CD4-positive, alpha-beta T cell treated with Interleukin-17A for 4 hours (primary cell): Measurements from ENCODE around the gene DUSP1.

ENCODE experiments used
- DNase-seq: peaks from one replicate; pipeline ENCODE4 v3.0.0-alpha.2; 2020; ENCODE audit warnings: mixed read lengths

The DUSP1 gene

DNA sequence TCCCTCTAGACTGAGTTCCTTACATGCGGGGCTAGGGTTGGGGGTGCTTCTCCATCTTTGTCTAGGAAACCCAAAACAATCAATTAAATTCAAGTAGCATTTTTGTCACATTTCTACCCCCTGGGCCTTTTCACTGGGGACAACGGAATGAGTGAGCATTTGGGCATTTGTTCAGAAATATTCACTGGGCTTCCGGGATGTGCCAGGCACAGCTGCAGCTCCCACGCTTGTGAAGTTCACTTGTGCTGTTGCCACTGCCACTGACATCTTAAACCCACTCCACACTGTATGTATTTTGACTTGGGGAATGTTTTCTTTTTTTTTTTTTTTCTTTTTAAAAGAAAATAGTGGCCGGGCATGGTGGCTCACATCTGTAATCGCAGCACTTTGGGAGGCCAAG, 31.6 kb downstream of the DUSP1 start:
- DNase-seq: no peak

- DNase-seq: no peak
Measured at GRCh38 chr5:172736508-172737135, 34.4 kb downstream of the DUSP1 start.

GRCh38 chr5:172735141-172735831, 35.7 kb downstream of the DUSP1 start:
- DNase-seq: no peak

GRCh38 chr5:172733974-172734346, 37.0 kb downstream of the DUSP1 start:
- no peak for DNase-seq

DNA sequence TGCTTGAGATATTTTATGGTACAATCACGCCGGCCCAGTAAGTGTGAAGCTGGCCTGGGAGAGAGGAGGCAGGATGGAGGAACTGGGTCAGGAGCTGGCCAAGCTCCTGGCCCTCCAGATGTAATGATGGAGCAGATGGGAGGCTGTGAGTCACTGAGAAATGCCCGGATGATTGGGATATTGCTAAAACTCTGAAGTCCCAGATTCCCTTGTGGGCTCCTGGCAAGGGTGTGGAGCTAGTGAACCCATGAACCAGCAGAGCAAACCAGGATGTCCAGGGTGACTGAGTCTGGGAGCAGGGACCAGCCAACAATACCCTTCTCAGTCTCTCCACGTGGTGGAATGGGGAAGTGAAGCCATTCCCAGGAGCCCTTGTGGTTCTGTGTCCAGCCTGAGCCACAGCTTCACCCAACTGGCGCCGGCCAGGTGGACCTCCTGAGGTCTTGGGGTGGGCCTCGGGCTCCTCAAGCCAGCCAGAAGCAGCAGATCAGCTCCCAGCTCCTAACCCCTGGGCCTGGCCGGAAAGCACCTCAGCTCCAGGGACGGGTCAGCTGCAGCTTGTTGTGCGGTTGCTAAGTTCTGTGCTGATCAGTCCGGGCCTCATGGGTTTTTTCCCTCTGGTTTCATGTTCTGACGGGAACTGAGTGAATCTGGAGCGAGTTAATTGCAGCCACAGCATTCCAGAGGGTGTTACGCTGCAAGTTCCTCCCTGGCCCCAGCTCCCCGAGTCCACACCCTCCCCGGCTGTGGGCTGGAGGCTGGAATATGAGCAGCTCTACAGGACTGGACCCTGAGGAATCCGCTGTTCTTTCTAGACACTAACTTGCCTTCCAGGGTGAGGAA, 37.6 kb downstream of the DUSP1 start:
- no peak for DNase-seq

GRCh38 chr5:172732201-172732865, 38.7 kb downstream of the DUSP1 start:
- no peak for DNase-seq

DNA sequence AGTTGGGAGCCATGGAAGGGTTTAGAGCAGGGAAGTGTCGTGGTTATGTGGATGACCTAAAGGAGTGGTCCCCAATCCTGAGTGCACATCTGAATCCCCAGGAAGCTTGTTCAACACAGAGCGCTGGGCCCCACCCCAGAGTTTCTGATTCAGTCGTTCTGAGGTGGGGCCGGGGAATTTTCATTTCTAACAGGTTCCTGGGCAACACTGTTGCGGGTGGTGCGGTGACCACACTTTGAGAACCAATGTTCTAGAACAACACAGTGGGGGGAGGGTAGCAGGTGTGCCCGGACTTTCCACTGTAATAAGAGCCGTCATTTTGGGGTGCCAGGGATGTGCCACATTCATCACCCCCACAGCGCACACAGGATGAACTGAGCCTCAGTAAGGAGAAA, 39.3 kb downstream of the DUSP1 start:
- DNase-seq: no peak

- no peak for DNase-seq
Measured at GRCh38 chr5:172730981-172731679, 39.9 kb downstream of the DUSP1 start.

DNA sequence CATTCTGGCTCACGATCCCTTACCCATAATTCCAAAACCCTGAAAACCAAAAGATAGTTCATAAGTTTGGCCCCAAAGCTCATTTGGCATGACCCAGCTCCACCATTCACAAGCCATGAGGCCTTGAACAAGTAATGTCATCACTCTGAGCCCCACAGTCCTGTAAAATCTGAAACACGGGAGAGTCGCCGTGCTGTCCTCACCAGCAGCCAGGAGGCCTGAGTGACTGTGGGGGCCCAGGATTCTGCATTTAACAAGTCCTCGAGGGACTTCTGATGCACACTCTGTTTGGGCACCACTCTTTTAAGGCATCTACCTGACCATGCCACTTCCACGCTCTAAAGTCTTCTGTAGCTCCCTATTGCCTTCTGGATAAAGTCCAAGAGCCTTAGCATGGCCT, 40.8 kb downstream of the DUSP1 start:
- no peak for DNase-seq

GRCh38 chr5:172729588-172729987, 41.4 kb downstream of the DUSP1 start:
- DNase-seq: no peak

DNA sequence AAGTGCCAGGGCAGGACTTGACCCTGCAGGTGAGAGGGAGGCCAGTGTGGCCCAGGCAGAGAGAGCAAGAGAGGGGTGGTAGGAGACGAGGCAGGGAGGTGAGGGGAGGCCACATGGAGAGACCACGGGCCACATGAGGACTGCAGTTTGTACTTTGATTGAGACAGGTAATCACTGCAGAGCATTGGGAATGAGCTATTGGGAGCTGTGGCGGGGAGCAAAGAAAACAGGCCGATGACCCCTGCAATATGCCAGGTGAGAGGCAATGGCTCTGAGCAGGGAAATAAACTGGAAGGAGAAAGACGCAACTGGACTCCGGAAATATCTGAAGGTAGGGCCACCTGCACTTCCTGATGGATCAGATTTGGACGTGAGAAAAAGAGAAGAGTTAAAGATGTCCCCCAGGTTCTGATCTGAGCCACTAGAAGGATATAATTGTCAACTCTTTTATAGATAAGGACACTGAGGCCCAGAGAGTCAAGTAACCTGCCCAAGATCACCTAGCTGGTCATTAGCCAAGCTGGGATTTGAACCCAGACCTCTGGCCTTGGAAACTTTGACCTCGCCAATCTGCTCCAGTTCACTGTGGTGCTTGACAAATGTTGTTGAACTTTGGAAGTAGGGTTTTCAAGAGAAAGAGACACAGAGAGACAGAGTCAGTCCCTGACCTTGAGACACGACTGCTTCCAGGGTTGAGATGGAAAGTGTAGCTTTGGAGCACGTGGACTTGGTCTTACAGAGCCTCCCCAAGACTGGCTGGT, 42.3 kb downstream of the DUSP1 start:
- no peak for DNase-seq

DNA sequence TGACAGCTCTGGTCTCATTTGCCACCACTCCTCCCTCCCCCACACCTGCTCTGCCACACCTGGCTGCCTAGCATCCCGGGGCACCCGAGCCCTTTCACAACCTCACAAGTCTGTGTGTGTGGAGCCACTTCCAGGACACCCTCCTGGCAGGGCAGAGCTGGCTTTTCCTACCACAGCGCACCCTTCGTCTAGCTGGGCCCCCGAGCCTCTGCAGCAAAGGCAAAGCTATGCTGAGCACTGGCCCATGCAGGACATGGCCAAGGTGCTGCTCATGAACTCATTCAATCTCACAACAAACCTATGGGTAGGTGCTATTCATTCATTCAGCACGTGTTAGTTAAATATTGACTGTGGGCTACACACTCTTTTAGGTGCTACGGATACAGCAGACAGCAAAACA, 43.4 kb downstream of the DUSP1 start:
- DNase-seq: no peak

GRCh38 chr5:172726966-172727365, 44.0 kb downstream of the DUSP1 start:
- no peak for DNase-seq

GRCh38 chr5:172725785-172726184, 45.2 kb downstream of the DUSP1 start:
- DNase-seq: no peak

DNA sequence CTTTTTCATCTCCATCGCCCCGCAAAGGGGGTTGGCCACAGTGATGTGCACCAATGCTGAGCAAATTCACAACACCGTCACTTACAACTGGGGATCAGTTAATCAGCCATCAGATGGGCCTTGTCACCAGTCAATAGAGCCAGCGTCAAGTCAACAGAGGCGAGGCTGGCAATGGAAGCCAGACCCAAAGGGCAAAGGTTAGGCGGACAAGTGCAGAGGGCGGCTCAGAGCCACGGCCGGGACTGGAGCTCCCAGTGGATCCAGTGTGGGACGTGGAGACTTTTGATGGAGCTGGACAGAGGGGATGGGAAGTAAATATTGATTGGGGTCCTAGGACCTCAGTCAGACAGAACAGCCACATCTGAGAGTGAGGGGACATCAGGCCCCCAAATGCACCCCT, 45.7 kb downstream of the DUSP1 start:
- no peak for DNase-seq

- DNase-seq: no peak
Measured at GRCh38 chr5:172724242-172725183, 46.5 kb downstream of the DUSP1 start.

DNA sequence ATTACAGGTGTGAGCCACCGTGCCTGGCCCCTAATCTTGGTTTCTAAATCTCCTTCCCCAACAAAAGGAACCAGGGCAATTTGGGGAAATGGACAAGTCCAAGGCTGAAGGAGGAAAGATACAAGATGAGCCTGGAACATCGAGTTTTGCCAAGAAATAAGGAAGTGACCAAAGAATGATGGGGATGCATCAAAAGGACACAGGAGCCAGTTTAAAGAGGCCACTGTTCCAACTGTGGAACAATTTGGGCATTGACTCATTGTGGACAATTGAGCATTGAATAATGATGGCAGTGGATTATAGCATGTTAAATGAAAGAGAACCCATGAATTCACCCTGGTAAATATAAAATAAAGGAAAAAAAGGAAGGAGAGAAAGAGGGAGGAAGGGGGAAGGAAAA, 47.5 kb downstream of the DUSP1 start:
- DNase-seq: no peak

DNA sequence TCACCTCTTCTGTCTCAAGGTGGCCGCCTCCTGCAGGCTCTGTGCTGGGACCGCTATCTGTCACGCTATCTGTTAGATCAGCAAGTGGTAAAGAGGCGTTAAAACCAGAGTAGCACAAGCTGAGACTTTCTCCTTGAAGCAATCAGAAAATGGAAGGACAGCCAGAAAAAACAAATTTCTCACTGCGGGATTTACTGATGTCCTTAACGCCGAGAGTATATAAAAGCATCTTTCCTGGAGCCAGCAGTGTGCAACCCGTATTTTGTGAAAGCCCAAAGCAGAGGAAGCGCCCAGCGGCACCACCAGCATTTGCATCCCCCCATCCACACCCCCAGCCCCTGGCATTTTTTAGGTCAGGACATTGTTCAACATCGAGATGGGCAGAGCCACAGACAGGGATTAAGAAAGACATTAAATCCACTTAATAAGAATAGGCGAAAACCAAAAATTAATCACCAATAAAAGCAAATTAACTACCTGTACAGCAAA, 48.6 kb downstream of the DUSP1 start:
- DNase-seq: peak; percentile 23

DNA sequence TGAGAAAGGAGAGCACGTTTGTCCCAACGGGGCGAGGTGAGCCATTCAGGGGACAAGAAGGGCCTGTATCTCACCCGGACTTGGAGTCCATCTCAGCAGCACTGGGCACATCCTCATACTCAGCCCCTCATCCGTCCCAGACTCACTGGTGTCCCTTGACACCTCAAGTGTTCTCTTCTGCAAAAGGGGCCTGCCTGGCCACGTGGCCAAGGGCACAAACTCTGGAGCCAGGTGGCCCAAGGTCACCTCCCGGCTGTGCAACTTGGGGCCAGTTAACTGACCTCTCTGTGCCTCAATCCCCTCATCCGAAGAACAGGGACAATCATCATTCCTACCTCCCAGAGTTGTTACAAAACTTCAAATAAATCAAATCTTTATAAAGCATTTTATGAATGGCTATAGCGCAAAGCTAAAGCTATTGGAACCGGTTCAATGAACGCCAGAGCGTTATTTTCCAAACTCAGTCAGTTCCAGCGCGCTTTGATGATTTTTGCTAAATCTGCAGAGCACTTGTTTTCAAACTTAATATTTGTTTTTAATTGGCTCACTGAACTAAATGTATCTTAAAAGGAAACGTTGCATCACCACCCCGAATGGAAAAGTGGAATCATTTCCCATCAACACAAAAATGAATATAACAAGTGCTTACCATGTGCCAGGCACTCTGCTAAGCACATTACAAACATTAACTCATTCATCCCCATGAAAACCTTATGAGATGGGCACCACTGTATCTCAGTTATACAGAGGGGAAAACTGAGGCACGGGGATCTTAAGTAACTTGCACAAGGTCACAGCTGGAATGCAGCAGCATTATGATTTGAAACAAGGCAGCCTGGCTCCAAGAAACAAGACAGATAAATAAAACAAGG, 49.3 kb downstream of the DUSP1 start:
- no peak for DNase-seq

GRCh38 chr5:172720655-172721054, 50.3 kb downstream of the DUSP1 start:
- no peak for DNase-seq
